Measurements from ENCODE around the gene MICAL2. TPM values are rescaled to one million over a fixed set of nuclear protein-coding genes. Genes with fewer than 3 reads are reported as not detected.

MICAL2 gene
- total RNA-seq, 1 donor from 2014 or later = 57.1 TPM

DNA sequence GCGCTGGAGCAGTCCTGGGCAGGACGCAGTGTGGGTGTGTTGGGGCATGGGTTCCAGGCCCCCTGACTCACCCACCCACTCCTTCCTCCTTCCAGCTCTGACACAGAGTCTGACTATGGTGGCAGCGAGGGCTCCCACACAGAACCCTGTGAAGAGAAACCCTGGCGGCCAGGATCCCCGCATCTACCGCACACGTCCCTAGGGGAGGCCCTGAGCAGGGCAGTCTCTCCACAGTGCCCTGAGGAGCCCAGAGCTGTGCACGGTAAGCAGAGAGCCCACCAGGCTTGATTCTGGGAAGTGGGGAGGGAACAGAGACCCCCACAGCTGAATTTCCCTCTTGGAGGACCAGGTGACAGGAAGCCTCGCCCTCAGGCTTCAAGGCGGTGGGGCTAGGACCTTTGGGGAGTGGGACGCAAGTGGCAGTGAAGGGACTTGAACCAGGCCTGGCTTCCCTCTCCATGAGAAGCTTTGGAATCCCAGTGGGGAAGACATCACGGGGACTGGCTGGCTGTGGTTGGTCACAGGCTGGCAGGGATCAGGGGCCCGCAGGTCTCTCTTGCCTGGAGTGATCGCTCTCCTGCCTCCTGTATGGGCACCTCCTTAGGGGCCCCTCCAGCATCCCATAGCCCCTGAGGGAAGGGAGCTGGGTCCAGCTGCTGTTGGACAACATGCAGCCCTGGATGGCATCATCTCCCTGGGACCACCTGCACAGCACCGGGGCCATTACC is 170.6 kb downstream of the MICAL2 start:
- ATAC-seq (no peak), DNase-seq (no peak)
- intact Hi-C loops (cut with micrococcal nuclease) = loop anchor here (1.0 to 10.0 kb wide), 2 partner anchors 234 to 356 kb away; no protein-coding TSS in a partner anchor

DNA sequence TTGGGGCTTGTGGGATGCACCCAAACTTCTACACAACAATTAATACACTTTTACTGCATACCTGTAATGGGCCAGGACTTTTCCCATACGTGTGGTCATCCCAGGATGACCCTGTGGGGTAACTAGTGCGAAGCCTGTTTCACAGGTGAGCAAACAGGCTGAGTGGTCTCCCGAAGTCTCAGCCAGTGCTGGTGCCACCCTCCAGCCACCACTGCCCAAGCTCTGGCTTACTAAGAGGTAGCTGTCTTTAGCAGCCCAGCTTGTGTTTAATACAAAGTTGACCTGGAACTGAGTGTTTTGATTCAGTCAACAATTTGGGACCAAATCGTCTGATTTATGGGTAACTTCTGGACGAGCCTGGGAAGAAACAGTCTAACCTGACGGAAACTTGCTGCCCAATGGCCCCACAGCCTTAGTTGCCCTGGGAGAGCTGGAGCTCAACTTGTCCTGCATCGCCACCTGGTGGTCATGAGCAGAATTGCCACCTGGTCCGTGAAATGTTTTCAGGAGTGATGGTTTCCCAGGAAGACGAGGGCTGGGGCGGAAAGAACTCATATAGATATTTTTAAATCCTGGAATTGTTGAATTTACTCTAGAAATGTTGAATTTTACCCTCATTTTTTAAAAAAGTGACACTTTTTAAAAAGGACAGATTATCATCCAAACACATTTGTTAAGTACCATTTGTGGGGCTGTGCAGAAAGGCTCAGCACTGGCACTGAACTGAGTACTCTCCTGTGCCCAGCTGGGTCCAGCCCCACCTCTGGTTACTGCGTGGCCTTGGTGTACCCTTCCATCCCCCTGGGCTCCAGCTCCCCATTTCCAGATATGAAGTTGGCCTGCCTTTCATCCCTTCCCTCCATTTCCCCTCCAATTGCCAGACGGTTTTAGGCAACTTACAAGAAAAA is 171.4 kb downstream of the MICAL2 start:
- ATAC-seq (peak; percentile 68), DNase-seq (peak; percentile 86)
- intact Hi-C loops (cut with micrococcal nuclease) = loop anchor here (1.0 to 10.0 kb wide), 2 partner anchors 235 to 357 kb away; no protein-coding TSS in a partner anchor

DNA sequence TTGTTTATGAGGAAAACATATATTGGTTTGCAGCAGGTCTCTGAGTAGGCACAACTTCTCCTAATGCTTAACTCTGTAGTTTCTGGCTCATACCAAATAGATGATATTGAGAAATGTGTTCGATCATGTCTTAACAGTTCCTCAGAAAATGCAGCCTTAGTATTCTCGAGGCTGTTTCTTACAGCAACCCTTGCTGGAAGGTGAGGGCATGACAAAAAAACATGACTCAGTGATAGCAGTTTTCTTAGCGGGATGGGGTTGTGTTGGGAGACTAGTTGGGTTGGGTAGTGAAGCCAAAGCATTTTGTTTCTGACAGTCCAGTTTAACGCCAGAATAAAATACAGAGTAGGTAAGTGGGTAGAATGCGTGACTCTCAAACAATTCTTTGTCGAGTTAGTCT is 172.3 kb downstream of the MICAL2 start:
- ATAC-seq = no peak
- intact Hi-C loops (cut with micrococcal nuclease) = loop anchor here (10.0 kb wide), 1 partner anchor 358 kb away; no protein-coding TSS in a partner anchor

DNA sequence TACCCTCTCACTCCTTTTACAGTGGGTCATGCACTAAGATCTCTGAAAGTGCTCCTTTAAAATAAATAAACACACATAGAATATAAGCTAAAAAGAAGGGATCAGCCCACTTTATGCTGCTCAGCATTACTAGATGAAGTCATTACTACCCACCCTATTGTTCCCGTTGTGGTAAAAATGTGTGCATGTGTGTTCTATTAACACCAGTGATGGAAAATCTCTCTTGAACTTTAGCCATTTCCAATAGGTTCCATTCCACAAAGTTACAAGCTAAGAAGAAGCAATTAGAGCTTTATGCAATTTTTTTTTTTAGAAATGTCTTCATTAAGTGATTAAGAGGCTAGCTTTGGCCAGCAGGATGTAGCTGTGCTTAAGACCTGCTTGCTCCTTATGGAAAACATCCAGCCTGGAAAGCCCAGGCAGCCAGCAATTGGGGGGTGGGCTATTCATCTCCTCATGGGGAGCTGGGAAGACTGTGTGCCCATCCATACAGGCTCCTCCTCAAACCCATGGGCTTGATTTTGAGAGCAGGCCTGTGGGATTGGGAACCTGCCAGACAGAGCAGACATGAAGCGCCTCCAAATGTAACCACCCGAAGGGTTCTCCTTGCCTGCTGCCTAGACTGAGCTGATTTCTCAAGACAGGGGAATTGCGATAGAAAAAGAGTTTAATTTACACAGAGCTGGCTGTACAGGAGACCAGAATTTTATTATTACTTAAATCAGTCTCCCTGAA is 174.1 kb downstream of the MICAL2 start:
- intact Hi-C loops (cut with micrococcal nuclease) = loop anchor here (10.0 kb wide), 1 partner anchor 360 kb away; no protein-coding TSS in a partner anchor
- DNase-seq (no peak), ATAC-seq (no peak)

More for the DNA sequence above, 172.3 kb downstream of the MICAL2 start:
- DNase-seq = no peak

DNA sequence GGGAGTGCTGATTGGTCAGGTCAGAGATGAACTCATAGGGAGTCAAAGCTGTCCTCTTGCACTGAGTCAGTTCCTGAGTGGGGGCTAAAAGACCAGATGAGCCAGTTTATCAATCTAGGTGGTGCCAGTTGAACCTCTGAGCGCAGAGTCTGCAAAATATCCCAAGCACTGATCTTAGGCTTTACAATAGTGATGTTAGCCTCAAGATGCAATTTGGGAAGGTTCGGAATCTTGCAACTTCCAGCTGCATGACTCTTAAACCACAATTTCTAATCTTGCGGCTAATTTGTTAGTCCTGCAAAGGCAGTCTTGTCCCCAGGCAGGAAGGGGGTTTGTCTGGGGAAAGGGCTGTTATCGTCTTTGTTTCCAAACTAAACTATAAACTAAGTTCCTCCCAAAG is 174.7 kb downstream of the MICAL2 start:
- intact Hi-C loops (cut with micrococcal nuclease) = loop anchor here (10.0 kb wide), 1 partner anchor 360 kb away; no protein-coding TSS in a partner anchor
- no peak for ATAC-seq
- DNase-seq = no peak

DNA sequence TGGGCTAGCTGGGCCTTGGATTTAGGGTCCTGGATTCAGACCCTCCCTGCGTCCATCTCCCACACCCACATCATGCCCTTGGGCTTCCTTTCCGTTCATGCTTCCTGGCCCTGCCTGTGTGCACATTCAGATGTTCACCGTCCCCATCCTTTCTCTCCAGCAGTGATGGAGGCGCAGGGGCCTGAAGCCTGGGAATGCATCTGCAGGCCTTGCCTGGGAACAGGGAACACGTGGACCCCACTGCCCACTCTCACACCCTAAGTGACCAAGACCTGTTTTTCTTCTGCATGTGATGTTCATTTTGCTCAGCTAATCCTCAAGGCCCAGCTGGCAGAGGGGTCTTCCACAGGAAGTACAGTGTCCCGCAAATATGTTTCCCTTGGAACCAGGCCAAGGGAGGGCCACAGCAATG is 175.4 kb downstream of the MICAL2 start:
- DNase-seq = no peak
- no peak for ATAC-seq
- intact Hi-C loops (cut with micrococcal nuclease) = loop anchor here (10.0 kb wide), 1 partner anchor 361 kb away; no protein-coding TSS in a partner anchor

DNA sequence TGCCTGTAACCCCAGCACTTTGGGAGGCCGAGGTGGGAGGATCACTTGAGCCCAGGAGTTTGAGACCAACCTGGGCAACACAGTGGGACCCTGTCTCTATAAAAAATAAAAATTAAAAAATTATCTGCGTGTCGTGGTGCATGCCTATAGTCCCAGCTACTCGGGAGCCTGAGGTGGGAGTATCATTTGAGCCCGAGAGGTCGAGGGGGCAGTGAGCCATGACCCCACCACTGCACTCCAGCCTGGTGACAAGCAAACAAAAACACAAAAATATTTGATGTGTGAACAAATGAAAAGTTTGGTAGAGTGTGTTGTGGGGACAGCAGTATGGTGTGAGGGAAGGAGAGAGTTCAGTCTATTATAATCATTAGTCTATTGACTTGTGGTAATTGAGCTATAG is 176.2 kb downstream of the MICAL2 start:
- intact Hi-C loops (cut with micrococcal nuclease) = loop anchor here (10.0 kb wide), 1 partner anchor 362 kb away; no protein-coding TSS in a partner anchor
- DNase-seq = no peak
- no peak for ATAC-seq

DNA sequence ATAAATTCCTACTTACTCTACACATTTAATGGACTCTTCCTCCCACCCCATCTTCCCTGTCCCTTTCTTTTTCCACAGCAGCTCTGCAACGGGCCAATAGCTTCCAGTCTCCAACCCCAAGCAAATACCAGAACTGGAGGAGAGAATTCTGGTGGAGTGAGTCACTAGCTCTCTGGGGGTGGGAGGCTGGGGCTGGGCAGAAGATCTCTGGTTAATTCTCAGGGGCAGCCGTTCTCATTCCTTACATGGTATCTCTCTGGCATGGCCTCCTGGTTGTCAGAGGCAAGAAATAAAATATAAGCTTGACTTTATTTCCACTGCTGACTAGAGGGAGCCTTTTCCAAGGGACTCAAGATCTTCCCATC is 176.6 kb downstream of the MICAL2 start:
- ATAC-seq = peak; percentile 62
- no peak for DNase-seq
- intact Hi-C loops (cut with micrococcal nuclease) = loop anchor here (10.0 kb wide), 1 partner anchor 362 kb away; no protein-coding TSS in a partner anchor

DNA sequence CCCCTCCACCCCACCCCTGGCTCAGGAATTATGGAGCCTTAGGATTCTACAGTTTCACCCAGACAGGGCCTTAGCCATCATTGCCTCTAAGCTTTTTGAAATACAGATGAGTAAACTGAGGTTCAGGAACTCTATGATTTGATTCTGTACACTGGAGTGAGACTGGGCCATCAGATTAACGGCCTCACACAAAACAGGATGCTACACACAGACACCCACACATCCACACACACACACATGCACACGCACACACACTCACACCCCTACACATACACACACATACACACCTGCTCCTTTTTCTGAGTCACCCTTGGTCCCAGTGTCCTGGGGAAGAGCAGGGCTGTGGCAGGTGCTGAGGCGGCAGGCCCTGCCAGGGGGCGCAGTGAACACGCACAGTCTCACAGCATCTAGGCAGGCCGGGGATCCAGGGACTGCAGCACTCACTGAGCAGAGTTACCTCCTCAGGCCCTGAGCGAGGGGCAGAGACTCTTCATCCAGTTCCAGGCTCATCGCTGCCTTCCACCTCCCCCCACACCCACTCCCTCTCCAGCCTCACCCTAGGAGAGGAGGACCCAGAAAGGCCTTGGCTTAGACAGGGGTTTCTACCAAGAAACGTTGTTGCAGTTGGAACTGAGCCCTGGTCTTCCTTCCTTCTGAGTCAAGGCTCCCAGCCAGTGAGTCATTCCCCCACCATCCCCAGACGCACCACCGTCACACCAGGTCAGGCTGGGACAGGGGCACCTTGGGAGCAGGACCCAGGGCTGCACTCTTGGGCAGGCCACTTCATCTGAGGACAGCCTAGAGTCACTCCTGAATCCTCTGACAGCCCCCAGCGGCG is 177.2 kb downstream of the MICAL2 start:
- DNase-seq = peak; percentile 55
- intact Hi-C loops (cut with micrococcal nuclease) = loop anchor here (10.0 kb wide), 1 partner anchor 363 kb away; no protein-coding TSS in a partner anchor
- ATAC-seq = peak; percentile 60

DNA sequence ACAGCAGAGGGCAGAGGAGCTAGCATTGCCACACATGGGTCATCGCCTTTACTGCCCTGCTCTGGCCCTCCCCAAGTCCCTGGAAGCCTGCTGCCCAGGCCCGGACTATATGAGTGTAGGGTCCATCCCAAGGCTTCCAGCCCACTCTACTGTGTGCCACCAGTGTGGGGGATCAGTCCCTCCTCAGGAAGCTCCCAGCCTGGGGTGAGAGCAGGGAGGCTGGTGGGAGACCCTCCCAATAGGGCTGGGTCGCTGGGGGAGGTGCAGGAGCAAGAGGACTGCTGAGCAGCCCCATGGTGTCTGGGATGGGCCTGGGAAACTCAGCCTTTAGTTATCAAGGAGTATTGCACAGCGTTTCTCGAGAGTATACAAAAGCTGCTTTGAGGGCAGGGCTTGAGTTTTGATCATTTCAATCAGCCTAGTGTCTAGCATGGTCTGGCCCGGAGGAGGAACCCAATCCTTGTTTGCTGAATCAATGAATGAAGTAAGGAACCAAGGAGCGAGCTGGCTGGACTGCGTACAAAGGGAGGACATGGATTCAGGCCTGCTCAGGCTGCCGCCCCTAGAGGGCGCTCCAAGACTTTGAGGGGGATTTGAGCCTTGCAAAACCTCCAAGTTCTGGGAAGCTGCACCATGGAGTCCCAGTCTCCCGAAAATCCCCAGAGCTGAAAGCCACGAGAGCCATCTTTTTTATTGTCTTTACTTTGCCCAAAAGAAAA is 178.0 kb downstream of the MICAL2 start:
- ATAC-seq (peak; percentile 69), DNase-seq (peak; percentile 86)
- intact Hi-C loops (cut with micrococcal nuclease) = loop anchor here (10.0 kb wide), 1 partner anchor 364 kb away; no protein-coding TSS in a partner anchor

DNA sequence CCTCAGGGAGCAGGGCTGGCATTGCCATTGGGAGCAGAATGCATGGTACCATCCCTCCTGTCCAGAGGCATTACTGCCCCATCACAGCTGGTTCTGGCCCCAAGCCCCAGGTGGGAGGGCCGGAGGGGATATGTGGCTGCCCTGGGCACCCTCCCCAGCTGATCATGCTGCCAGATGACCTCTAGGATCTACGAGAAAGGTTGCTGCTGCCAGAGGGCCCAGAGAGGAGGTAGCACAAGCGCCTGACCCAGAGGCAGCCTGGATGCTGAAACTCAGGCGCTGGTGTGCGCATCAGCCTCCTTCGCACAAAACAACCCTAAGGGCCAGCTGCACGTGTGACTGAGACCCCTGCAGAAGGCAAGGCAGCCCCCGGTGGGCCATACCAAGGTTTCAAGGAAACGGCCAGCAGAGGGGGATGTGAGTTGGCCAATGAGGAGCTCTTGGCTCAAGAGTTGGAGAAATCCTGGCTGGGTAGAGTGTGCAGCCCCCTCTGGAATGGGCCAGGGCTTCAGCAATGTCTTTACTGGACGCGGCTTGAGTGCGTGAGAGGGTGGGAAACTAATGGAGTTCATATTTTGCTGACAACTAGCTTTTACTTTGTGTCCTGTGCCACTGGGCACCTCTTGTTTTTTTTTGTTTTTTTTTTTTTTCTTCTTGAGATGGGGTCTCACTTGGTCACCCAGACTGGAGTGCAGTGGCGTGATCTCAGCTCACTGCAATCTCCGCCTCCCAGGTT is 178.7 kb downstream of the MICAL2 start:
- no peak for ATAC-seq
- intact Hi-C loops (cut with micrococcal nuclease) = loop anchor here (10.0 kb wide), 1 partner anchor 364 kb away; no protein-coding TSS in a partner anchor
- no peak for DNase-seq

DNA sequence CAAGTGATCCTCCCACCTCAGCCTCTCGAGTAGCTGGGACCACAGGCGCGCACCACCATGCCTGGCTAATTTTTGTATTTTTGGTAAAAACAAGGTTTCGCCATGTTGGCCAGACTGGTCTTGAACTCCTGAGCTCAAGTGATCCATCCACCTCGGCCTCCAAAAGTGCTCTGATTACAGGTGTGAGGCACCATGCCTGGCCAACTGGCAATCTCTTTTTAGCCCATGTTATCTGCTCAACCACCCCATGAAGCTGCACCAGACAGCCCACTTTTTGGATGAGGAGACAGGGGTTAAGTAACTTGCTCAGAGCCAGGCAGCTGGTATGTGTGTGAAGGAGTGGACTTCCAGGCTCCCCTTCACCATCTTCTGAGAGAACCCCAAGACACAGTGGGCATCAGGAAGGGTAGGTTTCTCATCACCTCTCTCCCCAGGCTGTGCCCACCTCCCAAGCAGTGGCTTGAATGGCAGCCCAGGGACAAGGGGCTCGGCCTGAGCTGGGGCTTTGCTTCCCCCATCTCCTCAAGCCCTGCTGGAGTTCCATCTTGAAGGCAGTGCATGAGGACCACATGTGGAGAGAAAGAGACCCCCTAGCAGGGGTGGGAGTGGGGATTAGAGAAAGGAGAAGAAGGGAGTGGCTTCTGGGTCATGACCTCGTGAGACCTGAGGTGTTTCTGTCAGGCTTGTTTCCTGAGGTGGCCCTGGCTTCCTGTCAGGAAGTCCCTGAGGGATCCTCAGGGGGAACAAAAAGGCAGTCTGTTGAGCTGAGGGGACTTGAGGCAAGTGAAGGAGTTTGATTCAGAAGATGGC is 179.5 kb downstream of the MICAL2 start:
- no peak for DNase-seq
- intact Hi-C loops (cut with micrococcal nuclease) = loop anchor here (10.0 kb wide), 1 partner anchor 365 kb away; no protein-coding TSS in a partner anchor
- ATAC-seq = no peak

DNA sequence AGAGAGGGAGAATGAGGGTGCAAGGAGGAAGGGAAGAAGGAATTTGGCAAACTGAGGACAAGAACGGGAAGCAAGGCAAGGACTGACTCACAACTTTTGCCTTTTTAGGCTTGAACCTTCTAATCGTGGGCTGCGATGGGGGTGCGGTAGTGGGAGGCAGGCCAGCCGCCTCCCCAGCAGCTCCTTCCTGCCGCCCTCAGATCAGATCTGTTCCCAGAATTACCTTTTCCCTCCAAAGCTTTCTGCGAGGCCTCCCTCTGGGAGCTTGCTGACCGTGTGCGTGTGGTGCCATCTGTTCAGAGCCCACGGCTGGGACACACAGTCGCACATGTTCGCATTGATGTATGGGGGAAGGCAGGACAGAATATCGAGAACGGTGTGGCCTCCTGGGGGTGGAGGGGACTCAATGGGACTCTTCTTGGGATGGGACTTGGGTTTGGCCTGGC is 180.1 kb downstream of the MICAL2 start:
- DNase-seq (no peak), ATAC-seq (no peak)
- intact Hi-C loops (cut with micrococcal nuclease) = no loop called here

DNA sequence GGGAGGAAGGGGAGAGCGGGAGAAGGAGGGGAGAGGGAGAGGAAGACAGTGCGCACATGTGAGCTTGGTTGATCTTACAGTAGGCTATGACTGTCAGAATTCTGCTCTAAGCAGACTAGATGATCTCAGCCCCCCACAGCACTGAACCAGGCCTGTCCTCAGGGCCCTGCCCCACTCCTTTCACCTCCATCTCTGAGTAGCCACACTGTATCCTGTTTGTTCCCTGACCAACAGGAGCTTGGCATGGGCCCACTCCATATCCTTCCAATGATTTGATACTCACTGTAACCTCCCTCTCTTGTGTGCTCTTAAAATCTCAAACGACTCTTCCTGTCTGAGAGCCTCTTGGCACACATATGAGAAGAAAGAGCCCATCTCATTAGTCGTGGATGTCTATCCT is 180.9 kb downstream of the MICAL2 start:
- intact Hi-C loops (cut with micrococcal nuclease) = no loop called here
- ATAC-seq = no peak
- no peak for DNase-seq

DNA sequence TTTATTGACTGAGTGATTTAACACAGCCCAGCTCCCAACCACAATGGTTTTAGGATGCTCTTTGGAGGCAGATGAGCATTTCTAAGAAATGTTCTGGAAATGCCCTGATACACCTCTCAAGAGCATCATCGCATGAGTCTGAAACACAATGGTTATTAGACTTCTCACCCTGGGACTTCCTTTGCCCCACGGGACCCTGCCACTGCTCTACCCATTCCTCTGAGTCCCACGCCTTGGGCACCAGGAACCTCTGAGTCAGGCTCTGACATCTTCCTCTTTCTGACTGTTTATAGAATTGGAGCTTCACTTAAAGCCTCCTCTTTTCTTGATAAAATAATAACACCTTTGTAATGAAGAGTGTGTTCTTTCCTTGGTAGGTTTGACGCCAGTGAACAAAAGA is 181.4 kb downstream of the MICAL2 start:
- DNase-seq (no peak), ATAC-seq (no peak)
- intact Hi-C loops (cut with micrococcal nuclease) = no loop called here

DNA sequence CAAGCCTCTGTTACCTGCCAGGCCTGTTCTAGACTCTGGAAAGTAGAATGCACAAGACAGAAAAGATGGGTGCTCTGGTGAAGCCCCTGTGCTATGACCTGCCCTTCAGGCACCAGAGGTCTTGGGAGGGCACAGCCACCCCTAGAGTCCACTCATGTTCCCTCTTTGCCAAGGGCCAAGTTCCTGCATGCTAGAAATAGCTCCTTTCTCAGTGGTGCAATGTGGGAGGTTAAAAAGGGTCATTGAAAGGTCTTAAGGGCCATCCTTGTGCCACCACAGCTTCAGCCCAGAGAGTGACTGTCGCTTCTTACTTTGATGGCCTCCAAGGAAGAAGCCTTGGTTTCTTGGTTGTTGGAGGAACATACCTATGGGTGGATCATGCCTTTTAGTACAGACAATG is 182.4 kb downstream of the MICAL2 start:
- intact Hi-C loops (cut with micrococcal nuclease) = no loop called here

More for the DNA sequence above, 182.4 kb downstream of the MICAL2 start:
- no peak for DNase-seq
- no peak for ATAC-seq

All from left ventricle myocardium superior (tissue), 1 donor.